Measurements from ENCODE around the gene PINLYP. TPM values are rescaled to one million over a fixed set of nuclear protein-coding genes. Genes with fewer than 3 reads are reported as not detected.
A peak's percentile ranks its signal among the peaks of the same experiment; 100 is the strongest.

PINLYP gene
- total RNA-seq, 2 experiments from 2014 or later = 9.7 to 12.3 TPM

GRCh38 chr19:43560687-43561086 is 14.9 kb upstream of the PINLYP start:
- intact Hi-C loops (cut with micrococcal nuclease) = loop anchor here (5.0 kb wide), 1 partner anchor 37 kb away; the partner anchor contains the start of genes IRGQ and ZNF576
- peak overlapping the region; percentile 97 for H3K27ac Mint-ChIP-seq
- CTCF ChIA-PET = interaction anchor here (0.8 to 1.7 kb wide), 3 partner anchors 24 to 114 kb away, joined by 3 to 5 read pairs (median 3); no protein-coding TSS in a partner anchor
- H3K9me3 Mint-ChIP-seq = peaks cover 3% of the 10 kb centered on the region
- DNase-seq (peak; percentile 49), ATAC-seq (no peak)
- H3K36me3 Mint-ChIP-seq (ENCODE audit: low read depth) = peaks cover 38% of the 10 kb centered on the region
- no peak overlapping the region for H3K4me3 Mint-ChIP-seq
- POLR2A ChIA-PET = interaction anchor here (2.2 kb wide), 1 partner anchor 34 kb away, joined by 7 read pairs; no protein-coding TSS in a partner anchor
- TF ChIP-seq CTCF (IDR thresholded peaks at IDR 0.05) = peak; percentile 16
- no peaks in the 10 kb centered on the region for H3K27me3 Mint-ChIP-seq
- peaks cover 47% of the 10 kb centered on the region for H3K4me1 Mint-ChIP-seq (ENCODE audit: low read depth)

- no peak for TF ChIP-seq CTCF (IDR thresholded peaks at IDR 0.05)
- ChIA-PET CTCF (interaction anchor here (1.6 to 1.7 kb wide), 2 partner anchors 33 to 114 kb away, joined by 3 to 5 read pairs; no protein-coding TSS in a partner anchor), POLR2A (interaction anchor here (1.8 to 2.2 kb wide), 2 partner anchors 25 to 33 kb away, joined by 5 to 7 read pairs; no protein-coding TSS in a partner anchor)
- no peak for ATAC-seq
- H3K27ac Mint-ChIP-seq = peak overlapping the region; percentile 97
- no peak overlapping the region for H3K4me3 Mint-ChIP-seq
- H3K36me3 Mint-ChIP-seq (ENCODE audit: low read depth) = peaks cover 35% of the 10 kb centered on the region
- H3K27me3 Mint-ChIP-seq = no peaks in the 10 kb centered on the region
- peaks cover 47% of the 10 kb centered on the region for H3K4me1 Mint-ChIP-seq (ENCODE audit: low read depth)
- peaks cover 3% of the 10 kb centered on the region for H3K9me3 Mint-ChIP-seq
- intact Hi-C loops (cut with micrococcal nuclease) = loop anchor here (5.0 kb wide), 1 partner anchor 36 kb away; the partner anchor contains the start of genes IRGQ and ZNF576
- no peak for DNase-seq
Observed at GRCh38 chr19:43561139-43561970, 14.2 kb upstream of the PINLYP start.

- ATAC-seq (no peak), DNase-seq (no peak)
- intact Hi-C loops (cut with micrococcal nuclease) = loop anchor here (5.0 kb wide), 1 partner anchor 35 kb away; the partner anchor contains the start of genes IRGQ and ZNF576
- H3K27ac Mint-ChIP-seq = peak overlapping the region; percentile 97
- ChIA-PET POLR2A (interaction anchor here (0.6 to 3.4 kb wide), 5 partner anchors 9 to 79 kb away, joined by 3 to 15 read pairs (median 5); partner anchors contain the start of gene XRCC1), CTCF (interaction anchor here (1.7 kb wide), 1 partner anchor 32 kb away, joined by 5 read pairs; no protein-coding TSS in a partner anchor)
- H3K4me1 Mint-ChIP-seq (ENCODE audit: low read depth) = peaks cover 50% of the 10 kb centered on the region
- no peak for TF ChIP-seq CTCF (IDR thresholded peaks at IDR 0.05)
- peak overlapping the region; percentile 50 for H3K4me3 Mint-ChIP-seq
- peaks cover 37% of the 10 kb centered on the region for H3K36me3 Mint-ChIP-seq (ENCODE audit: low read depth)
- H3K27me3 Mint-ChIP-seq = no peaks in the 10 kb centered on the region
- H3K9me3 Mint-ChIP-seq = peaks cover 3% of the 10 kb centered on the region
Observed at GRCh38 chr19:43562226-43562697, 13.3 kb upstream of the PINLYP start.

GRCh38 chr19:43562698-43563241 is 12.8 kb upstream of the PINLYP start:
- Mint-ChIP-seq H3K27me3 (no peaks in the 10 kb centered on the region), H3K9me3 (peaks cover 3% of the 10 kb centered on the region), H3K4me3 (peak overlapping the region; percentile 50), H3K4me1 (ENCODE audit: low read depth) (peaks cover 52% of the 10 kb centered on the region), H3K36me3 (ENCODE audit: low read depth) (peaks cover 33% of the 10 kb centered on the region), H3K27ac (peak overlapping the region; percentile 97)
- POLR2A ChIA-PET = interaction anchor here (0.6 to 3.4 kb wide), 6 partner anchors 9 to 91 kb away, joined by 3 to 15 read pairs (median 4); partner anchors contain the start of gene XRCC1
- intact Hi-C loops (cut with micrococcal nuclease) = loop anchor here (5.0 kb wide), 1 partner anchor 35 kb away; the partner anchor contains the start of genes IRGQ and ZNF576
- DNase-seq (peak; percentile 88), ATAC-seq (peak; percentile 90)
- TF ChIP-seq CTCF (IDR thresholded peaks at IDR 0.05) = no peak
- CTCF ChIA-PET = interaction anchor here (1.7 to 3.5 kb wide), 3 partner anchors 7 to 34 kb away, joined by 5 to 27 read pairs (median 8); partner anchors contain the start of genes IRGQ and ZNF576

Measured in activated CD8-positive, alpha-beta T cell treated with anti-CD3 and anti-CD28 coated beads for 36 hours (primary cell).